ENCODE results near the gene CENPVL2.
A peak's percentile ranks its signal among the peaks of the same experiment; 100 is the strongest.
"Not testable (repeated sequence)": the region's sequence is repeated elsewhere in the genome, so short reads cannot be mapped to it uniquely, and the experiment has no call there.

The CENPVL2 gene

DNA sequence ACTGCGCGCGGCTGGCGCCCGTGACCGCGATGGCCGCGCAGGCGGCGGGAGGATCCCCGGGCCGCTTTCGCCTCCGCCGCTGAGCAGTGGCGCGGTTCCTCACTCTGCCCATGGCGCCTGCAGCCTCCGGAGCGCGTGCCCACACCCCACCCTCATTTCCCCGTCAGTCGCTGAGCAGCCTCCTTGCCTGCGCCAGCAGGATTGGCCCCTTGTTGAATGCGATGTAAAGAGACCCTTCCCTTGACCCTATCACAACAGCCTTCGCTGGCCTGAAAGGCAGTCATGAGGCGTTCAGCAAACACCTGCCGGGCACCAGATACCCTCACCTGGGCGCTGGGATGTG, at the start of gene CENPVL2:
Gene CENPVL2 (minus strand): TSS at position 112 of the 343 bp plus-strand sequence. CDS start 0 bp downstream, at position 112.
- not testable (repeated sequence) for DNase-seq

DNA sequence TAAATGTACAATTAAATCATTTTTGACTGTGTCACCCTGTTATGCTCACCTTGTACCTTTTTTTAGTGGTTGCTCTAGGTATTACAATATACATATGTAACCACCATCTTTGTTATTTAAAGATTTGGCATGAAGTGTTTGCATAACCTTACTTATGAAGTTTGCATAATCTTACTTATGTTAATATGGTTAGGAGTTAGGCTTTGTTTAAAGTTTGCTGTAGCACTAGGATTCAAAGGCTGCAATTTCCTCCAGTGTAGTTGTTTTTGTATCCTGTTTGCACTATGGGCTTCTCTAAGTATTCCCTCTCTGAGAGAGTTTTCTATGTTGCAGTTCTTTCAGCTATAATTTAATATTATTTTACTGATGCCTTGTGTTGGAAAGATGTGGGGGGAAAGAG, 45.6 kb upstream of the CENPVL2 start:
- no peak for DNase-seq

- DNase-seq: not testable (repeated sequence)
Observed at GRCh38 chrX:51712943-51713647, 30.5 kb upstream of the CENPVL2 start.

DNA sequence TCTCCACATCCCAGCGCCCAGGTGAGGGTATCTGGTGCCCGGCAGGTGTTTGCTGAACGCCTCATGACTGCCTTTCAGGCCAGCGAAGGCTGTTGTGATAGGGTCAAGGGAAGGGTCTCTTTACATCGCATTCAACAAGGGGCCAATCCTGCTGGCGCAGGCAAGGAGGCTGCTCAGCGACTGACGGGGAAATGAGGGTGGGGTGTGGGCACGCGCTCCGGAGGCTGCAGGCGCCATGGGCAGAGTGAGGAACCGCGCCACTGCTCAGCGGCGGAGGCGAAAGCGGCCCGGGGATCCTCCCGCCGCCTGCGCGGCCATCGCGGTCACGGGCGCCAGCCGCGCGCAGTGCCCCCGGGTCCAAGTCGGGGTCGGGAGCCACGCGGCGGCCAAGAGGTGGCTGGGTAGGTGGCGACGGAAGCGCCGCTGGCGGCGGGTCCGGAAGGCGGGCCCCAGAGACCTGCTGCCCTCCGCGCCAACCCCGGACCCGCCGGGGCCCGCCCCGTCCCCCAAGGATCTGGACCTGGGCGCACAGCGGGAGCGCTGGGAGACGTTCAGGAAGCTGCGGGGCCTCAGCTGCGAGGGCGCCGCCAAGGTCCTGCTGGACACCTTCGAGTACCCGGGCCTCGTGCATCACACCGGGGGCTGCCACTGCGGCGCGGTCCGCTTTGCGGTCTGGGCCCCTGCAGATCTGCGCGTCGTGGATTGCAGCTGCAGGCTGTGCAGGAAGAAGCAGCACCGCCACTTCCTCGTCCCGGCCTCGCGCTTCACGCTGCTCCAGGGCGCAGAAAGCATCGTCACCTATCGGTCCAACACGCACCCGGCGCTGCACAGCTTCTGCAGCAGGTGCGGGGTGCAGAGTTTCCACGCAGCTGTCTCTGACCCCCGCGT, 27.9 kb upstream of the CENPVL2 start, which contains the start of gene CENPVL1:
Gene CENPVL1 (plus strand): TSS at position 236 of the 888 bp plus-strand sequence. CDS start 0 bp downstream, at position 236.
- not testable (repeated sequence) for DNase-seq

- no peak for DNase-seq
Observed at GRCh38 chrX:51697397-51697796, 14.8 kb upstream of the CENPVL2 start.

DNA sequence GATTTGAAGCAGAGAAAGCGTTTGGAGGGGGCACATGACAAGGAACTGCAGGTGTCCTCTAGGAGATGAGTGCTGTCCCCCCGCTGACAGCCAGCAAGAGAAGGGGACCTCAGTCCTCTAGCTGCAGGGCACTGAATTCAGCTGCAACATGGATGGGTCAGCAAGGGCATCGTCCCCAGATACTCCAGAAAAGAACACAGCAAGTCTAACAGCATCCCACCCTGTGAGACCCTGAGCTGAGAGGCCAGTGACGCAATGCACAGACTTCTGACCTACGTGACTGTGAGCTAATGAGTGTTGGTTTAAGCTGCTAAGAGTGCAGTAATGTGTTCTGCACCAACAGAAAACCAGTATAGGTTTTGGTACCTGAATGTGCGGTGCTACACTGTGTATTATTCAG, 11.6 kb upstream of the CENPVL2 start:
- DNase-seq: no peak

DNA sequence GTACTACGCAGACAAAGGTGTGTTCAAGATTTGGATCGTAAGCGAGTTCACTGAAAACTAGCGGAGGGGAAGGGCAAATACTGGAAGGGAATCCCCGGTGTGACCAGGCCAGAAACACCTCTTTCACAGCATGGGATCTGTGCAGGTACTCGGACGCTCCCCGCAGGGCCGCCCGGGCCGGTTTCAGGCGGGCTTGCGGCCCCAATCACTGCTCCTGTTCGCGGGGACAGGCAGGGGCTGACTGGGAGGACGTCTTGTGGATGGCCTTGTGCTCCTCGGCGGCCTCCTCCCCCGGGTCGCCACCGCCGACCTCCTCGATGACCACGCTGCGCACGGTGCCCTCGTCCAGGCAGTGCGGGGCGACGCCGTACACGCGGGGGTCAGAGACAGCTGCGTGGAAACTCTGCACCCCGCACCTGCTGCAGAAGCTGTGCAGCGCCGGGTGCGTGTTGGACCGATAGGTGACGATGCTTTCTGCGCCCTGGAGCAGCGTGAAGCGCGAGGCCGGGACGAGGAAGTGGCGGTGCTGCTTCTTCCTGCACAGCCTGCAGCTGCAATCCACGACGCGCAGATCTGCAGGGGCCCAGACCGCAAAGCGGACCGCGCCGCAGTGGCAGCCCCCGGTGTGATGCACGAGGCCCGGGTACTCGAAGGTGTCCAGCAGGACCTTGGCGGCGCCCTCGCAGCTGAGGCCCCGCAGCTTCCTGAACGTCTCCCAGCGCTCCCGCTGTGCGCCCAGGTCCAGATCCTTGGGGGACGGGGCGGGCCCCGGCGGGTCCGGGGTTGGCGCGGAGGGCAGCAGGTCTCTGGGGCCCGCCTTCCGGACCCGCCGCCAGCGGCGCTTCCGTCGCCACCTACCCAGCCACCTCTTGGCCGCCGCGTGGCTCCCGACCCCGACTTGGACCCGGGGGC, 567 bp downstream of the CENPVL2 start:
- DNase-seq: not testable (repeated sequence)

GRCh38 chrX:51679689-51680433, 2.8 kb downstream of the CENPVL2 start:
- DNase-seq: not testable (repeated sequence)

DNA sequence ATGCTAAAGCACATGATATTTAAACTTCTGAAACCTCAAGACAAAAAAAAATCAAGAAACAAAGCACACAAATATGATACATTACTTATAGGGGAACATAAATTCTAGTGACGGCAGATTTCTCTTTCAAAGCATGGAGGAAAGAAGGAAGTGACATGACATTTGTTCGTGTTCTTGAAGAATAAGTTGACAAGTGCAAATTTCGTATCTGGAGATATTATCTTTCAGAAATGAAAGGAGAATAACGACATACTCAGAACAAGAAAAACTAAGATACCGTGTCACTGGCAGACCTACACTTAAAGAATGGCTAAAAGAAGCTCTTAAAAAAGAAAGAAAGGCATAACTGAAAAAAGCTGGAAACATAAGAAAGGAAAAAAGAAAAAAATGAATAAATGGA, 16.6 kb downstream of the CENPVL2 start:
- DNase-seq: no peak

GRCh38 chrX:51643377-51643776, 39.3 kb downstream of the CENPVL2 start:
- DNase-seq: no peak

GRCh38 chrX:51641421-51642021, 41.1 kb downstream of the CENPVL2 start:
- peak in 2 of 6 experiments; percentile 7 to 10 for DNase-seq

DNA sequence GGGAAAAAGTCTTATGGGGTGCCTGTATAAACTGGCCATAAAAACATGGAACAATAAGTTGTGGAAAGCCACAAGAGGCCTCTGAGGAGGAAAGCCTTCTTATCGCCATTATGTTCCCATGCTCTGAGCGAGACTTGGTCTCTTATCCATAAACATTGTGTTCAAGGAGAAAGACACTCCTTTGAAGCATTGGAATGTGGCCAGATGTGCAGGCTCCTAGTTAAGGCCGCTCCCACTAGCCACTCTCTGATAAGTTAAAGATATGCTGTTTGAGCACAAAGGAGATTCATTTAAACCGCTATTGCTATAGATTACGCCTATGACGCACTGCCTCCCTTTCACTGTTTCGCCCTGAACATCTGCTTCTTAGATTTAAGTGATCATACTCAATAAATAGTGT, 46.1 kb downstream of the CENPVL2 start:
- not testable (repeated sequence) for DNase-seq

All from stimulated activated naive CD4-positive, alpha-beta T cell (primary cell).